Natural killer cell treated with Interleukin-12 subunit alpha and Interleukin-12 subunit beta and Interleukin-15 and Interleukin-18, amount 100 ng/mL, for 72 hours (primary cell): ENCODE results near the gene ISY1. TPM values are rescaled to one million over a fixed set of nuclear protein-coding genes. Genes with fewer than 3 reads are reported as not detected.
A peak's percentile ranks its signal among the peaks of the same experiment; 100 is the strongest.
"Not testable (repeated sequence)": the region's sequence is repeated elsewhere in the genome, so short reads cannot be mapped to it uniquely, and the experiment has no call there.

Experiments used
- ATAC-seq, 2 donors: fragments of 150-1000 bp; cut with Tn5 transposase in 1 of 2; sonication (Bioruptor Pico), chemical (Tn5 transposase) in 1 of 2; 2 replicates each; pipeline ENCODE4 v1.10.0; 2021
- DNase-seq: peaks from one replicate; pipeline ENCODE4 v3.0.0; 2022; ENCODE audit warnings: low spot score
- H3K27ac Mint-ChIP-seq, 2 donors: 1 replicate in 1 of 2; 2 replicates in 1 of 2; pipeline ENCODE4 v1.8.0; 2022; ENCODE audit warnings: mixed read lengths in 2 of 2, mild to moderate bottlenecking in 1 of 2, moderate library complexity in 1 of 2
- H3K27me3 Mint-ChIP-seq, 2 donors: 1 replicate in 1 of 2; 2 replicates in 1 of 2; pipeline ENCODE4 v1.8.0; 2022; ENCODE audit warnings: mixed read lengths in 2 of 2
- H3K36me3 Mint-ChIP-seq: one replicate; pipeline ENCODE4 v1.8.0; 2022; ENCODE audit warnings: mixed read lengths
- H3K4me1 Mint-ChIP-seq, 2 donors: 1 replicate in 1 of 2; 2 replicates in 1 of 2; pipeline ENCODE4 v1.8.0; 2022; ENCODE audit warnings: low read depth in 2 of 2, mixed read lengths in 2 of 2, mild to moderate bottlenecking in 1 of 2
- H3K4me3 Mint-ChIP-seq: one replicate; pipeline ENCODE4 v1.8.0; 2022; ENCODE audit warnings: mixed read lengths
- H3K9me3 Mint-ChIP-seq: 2 replicates; pipeline ENCODE4 v1.8.0; 2022; ENCODE audit warnings: mixed read lengths
- total RNA-seq, 2 donors: library from RNA; stranded (reverse); gene quantifications; one replicate each; pipeline ENCODE4 v1.2.3, GENCODE V29; 2022

The ISY1 gene
- total RNA-seq, 2 donors from 2014 or later, result 54.7 to 59.7 TPM

GRCh38 chr3:129141011-129141410 lies 19.9 kb downstream of the ISY1 start:
- not testable (repeated sequence) for H3K27me3 Mint-ChIP-seq, H3K27ac Mint-ChIP-seq, H3K36me3 Mint-ChIP-seq, H3K9me3 Mint-ChIP-seq, H3K4me3 Mint-ChIP-seq, H3K4me1 Mint-ChIP-seq, ATAC-seq, DNase-seq

- Mint-ChIP-seq H3K9me3 (no peaks in the 10 kb centered on the region), H3K27me3 (no peaks in the 10 kb centered on the region), H3K36me3 (no peaks in the 10 kb centered on the region), H3K4me1 (no peaks in the 10 kb centered on the region), H3K27ac (no peak overlapping the region), H3K4me3 (no peak overlapping the region)
- DNase-seq (no peak), ATAC-seq (no peak)
Measured at GRCh38 chr3:129139911-129140310, 21.0 kb downstream of the ISY1 start.

GRCh38 chr3:129136275-129136674 lies 24.6 kb downstream of the ISY1 start:
- ATAC-seq, H3K27ac Mint-ChIP-seq, DNase-seq, H3K27me3 Mint-ChIP-seq, H3K9me3 Mint-ChIP-seq, H3K4me3 Mint-ChIP-seq: not testable (repeated sequence)
- H3K36me3 Mint-ChIP-seq, result peaks cover 15% of the 10 kb centered on the region
- peaks cover 14 to 17% of the 10 kb centered on the region in 2 donors for H3K4me1 Mint-ChIP-seq

GRCh38 chr3:129132097-129132866 lies 28.6 kb downstream of the ISY1 start:
- H3K4me3 Mint-ChIP-seq, result peak overlapping the region; percentile 11

GRCh38 chr3:129131465-129132088 lies 29.3 kb downstream of the ISY1 start:
- H3K36me3 Mint-ChIP-seq, result peaks cover 23% of the 10 kb centered on the region
- ATAC-seq (no peak), DNase-seq (no peak)
- H3K4me3 Mint-ChIP-seq, result no peak overlapping the region
- peak overlapping the region; percentile 54 to 82 for H3K27ac Mint-ChIP-seq
- peaks cover 18 to 23% of the 10 kb centered on the region in 2 donors for H3K4me1 Mint-ChIP-seq
- H3K9me3 Mint-ChIP-seq, result no peaks in the 10 kb centered on the region
- H3K27me3 Mint-ChIP-seq, result no peaks in the 10 kb centered on the region

More at GRCh38 chr3:129132097-129132866, 28.6 kb downstream of the ISY1 start:
- Mint-ChIP-seq H3K4me1 (peaks cover 18 to 19% of the 10 kb centered on the region in 2 donors), H3K36me3 (peaks cover 23% of the 10 kb centered on the region), H3K9me3 (no peaks in the 10 kb centered on the region), H3K27ac (peak overlapping the region; percentile 54 to 82), H3K27me3 (no peaks in the 10 kb centered on the region)
- no peak for DNase-seq
- ATAC-seq, result peak; percentile 40 to 41

- Mint-ChIP-seq H3K36me3 (peaks cover 23% of the 10 kb centered on the region), H3K4me3 (no peak overlapping the region), H3K9me3 (no peaks in the 10 kb centered on the region), H3K27ac (no peak overlapping the region), H3K4me1 (peaks cover 18 to 23% of the 10 kb centered on the region in 2 donors), H3K27me3 (no peaks in the 10 kb centered on the region)
- ATAC-seq (no peak), DNase-seq (no peak)
Measured at GRCh38 chr3:129130291-129130813, 30.5 kb downstream of the ISY1 start.

GRCh38 chr3:129128357-129129155 lies 32.3 kb downstream of the ISY1 start:
- Mint-ChIP-seq H3K27me3 (no peaks in the 10 kb centered on the region), H3K27ac (no peak overlapping the region), H3K36me3 (peaks cover 12% of the 10 kb centered on the region), H3K9me3 (no peaks in the 10 kb centered on the region), H3K4me3 (no peak overlapping the region), H3K4me1 (peaks cover 20% of the 10 kb centered on the region in 2 donors)
- ATAC-seq (no peak), DNase-seq (no peak)

GRCh38 chr3:129126726-129127280 lies 34.1 kb downstream of the ISY1 start:
- Mint-ChIP-seq H3K27me3 (no peaks in the 10 kb centered on the region), H3K4me3 (no peak overlapping the region), H3K36me3 (peaks cover 12% of the 10 kb centered on the region), H3K9me3 (no peaks in the 10 kb centered on the region), H3K27ac (no peak overlapping the region), H3K4me1 (peaks cover 21 to 24% of the 10 kb centered on the region in 2 donors)
- DNase-seq, result no peak
- ATAC-seq, result no peak

- DNase-seq, result no peak
- Mint-ChIP-seq H3K27me3 (no peaks in the 10 kb centered on the region), H3K4me3 (peak overlapping the region; percentile 67), H3K36me3 (no peaks in the 10 kb centered on the region), H3K9me3 (no peaks in the 10 kb centered on the region), H3K4me1 (peaks cover 35 to 39% of the 10 kb centered on the region in 2 donors), H3K27ac (peak overlapping the region; percentile 88 to 95)
- no peak for ATAC-seq
Measured at GRCh38 chr3:129123314-129124060, 37.4 kb downstream of the ISY1 start.

- H3K9me3 Mint-ChIP-seq, result no peaks in the 10 kb centered on the region
- no peak for DNase-seq
- H3K36me3 Mint-ChIP-seq, result peaks cover 6% of the 10 kb centered on the region
- H3K27ac Mint-ChIP-seq, result peak overlapping the region; percentile 88 to 95
- peaks cover 45 to 48% of the 10 kb centered on the region in 2 donors for H3K4me1 Mint-ChIP-seq
- peak overlapping the region; percentile 67 for H3K4me3 Mint-ChIP-seq
- ATAC-seq, result no peak
- H3K27me3 Mint-ChIP-seq, result no peaks in the 10 kb centered on the region
Measured at GRCh38 chr3:129122412-129123011, 38.4 kb downstream of the ISY1 start.

GRCh38 chr3:129121792-129122411 lies 39.0 kb downstream of the ISY1 start, which contains the start of gene RAB43:
RAB43 (minus strand) TSS chr3:129121804; CDS start chr3:129121489, 315 bp downstream.
- Mint-ChIP-seq H3K27me3 (no peaks in the 10 kb centered on the region), H3K9me3 (no peaks in the 10 kb centered on the region), H3K4me3 (peak within 1 kb of the TSS; percentile 96), H3K4me1 (peaks cover 48 to 51% of the 10 kb centered on the region in 2 donors), H3K27ac (peak within 1 kb of the TSS; percentile 95), H3K36me3 (peaks cover 7% of the 10 kb centered on the region)
- ATAC-seq (peak; percentile 82), DNase-seq (peak; percentile 88)
